GM19455 (cell line): ENCODE measurements around the gene DNER.

ENCODE experiments used
- ATAC-seq: cut with Tn5 transposase; IDR thresholded peaks from one replicate; pipeline ENCODE4 v1.9.1; 2021; ENCODE audit not compliant: unreplicated experiment

The DNER gene

GRCh38 chr2:229445501-229446211, 268.7 kb downstream of the DNER start:
- ATAC-seq: no peak

DNA sequence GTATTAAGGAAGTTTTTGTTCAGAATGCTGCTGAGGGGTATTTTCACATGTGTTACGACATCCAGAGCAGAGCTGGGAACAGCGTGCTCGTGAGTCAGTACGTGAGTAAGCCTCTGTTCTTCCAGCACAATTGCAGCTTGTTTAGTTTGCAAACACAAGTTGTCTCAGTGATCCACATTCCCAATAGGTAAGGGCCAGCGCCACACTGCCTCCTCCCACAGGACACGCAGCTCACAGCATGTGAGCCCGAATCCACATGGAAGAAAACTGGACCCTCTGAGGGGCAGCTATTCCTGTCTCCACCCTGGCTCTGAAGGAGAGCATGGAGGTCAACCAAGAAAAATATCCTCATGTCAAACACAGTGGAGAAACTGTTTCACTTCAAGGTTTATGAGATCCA, 269.3 kb downstream of the DNER start:
- ATAC-seq: no peak

DNA sequence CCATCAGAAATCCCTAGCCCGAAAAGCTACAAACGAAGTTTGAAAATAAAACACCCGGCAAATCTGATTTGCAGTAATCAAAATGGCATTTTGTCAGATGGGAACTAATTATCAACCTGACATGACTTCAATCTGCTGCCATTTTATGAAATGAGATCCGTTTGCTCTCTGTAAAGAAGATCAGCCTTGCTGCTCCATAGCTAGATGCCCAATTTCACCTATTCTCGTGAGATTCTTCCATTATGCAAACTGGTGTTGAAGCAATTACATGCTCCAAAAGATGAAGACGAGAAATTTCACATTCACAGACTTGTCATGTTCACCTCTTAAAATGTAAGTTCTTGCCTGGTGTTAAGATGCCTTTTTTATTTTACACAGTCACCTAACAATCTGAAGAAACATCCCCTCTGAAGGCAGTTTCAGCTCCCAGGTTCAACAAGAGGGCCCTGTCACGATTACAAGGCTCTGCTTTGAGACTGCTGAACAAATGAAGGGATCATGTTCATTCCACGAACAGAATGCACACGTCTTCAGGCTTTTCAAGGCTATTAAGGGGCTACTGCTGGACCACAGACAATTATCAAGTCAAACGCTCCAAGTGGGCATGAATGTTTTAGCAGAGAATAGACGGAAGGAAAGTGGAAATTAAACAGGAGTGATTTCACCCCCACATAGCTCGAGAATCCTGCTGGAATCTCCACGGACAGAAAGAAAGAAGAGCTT, 270.6 kb downstream of the DNER start:
- ATAC-seq: no peak

GRCh38 chr2:229443141-229443540, 271.2 kb downstream of the DNER start:
- ATAC-seq: no peak

DNA sequence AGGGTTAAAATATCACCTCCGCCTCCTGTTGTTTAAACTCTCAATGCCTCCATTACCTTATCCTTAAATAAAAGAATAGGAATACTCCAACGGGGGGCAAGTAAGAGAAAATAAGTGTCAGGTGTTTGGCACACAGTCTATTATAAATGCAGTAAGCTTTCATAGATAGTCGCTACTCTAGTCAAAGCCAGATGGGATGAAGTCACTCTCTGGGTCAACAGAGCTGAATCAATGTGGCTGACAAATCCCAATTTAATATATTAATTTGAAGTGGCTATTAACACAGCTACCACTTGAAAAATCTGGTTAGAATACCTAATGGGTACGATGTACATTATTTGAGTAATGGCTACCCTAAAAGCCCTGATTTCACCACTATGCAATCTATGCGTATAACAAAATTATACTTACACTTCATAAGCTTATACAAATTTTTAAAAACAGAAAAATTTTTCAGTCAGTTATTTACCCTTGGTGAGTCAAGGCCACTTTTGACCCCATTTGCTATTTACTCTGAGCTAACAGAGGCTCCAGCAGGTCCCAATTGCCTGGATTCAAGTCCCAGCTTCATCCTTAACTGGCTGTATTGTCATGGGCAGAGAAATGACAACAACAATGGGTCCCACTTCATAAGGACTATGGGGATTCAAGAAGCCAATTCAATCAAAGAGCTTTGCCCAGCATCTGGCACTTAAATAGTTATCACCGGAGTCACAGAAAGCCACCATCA, 275.8 kb downstream of the DNER start:
- ATAC-seq: no peak

DNA sequence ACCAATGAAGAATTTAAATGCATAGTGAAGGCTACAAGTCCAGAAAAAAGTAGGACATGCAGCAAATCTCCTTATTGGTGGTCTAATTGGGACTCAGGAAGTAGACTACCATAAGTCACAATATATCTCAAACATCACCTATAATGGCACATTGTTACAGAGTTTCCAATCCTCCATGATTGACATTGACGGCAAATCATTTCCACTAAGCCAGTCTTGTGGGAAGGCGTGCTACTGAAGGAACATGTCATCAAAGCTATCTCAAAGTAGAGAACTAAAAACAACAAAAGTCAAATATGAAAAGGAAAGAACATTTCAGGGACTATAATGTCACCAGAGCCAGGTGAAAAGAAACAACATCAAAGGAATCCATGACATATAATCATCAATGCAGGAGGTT, 276.9 kb downstream of the DNER start:
- no peak for ATAC-seq

DNA sequence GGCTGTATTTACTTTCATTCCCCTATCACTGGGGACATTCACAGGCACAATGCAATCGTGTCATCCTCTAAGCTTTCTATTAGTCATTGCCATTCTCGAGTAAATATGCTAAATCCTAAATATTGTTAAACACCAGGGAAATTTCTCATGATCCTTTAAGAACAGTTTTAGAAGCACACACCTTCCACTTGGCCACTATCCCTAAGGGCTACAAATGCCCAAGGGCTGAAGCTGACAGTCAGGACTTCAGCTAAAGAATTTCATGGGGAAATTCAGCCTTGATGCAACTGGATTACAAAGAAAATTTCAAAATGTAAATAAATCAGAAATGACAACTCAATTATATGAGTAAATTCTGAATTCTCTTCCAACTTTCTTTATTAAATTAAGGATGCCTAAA, 280.2 kb downstream of the DNER start:
- ATAC-seq: no peak

DNA sequence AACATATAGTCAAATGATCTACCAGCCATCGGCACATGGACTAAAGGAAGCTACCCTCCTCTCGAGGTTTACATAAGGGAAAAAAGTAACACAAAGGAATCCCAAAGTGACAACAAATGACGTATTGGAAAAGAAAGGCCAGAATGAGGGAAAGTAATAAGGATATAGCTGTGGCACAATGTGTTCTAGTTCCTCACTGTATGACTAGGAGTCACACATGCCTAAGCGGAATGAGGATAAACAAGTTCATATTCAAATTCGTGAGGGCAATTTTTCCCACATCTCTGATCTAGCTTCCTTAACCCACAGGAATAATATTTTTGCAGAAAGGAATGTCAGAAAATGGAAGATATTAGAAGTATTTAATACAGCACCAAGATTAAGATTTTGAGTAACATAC, 281.0 kb downstream of the DNER start:
- ATAC-seq: no peak

GRCh38 chr2:229431327-229431954, 282.9 kb downstream of the DNER start:
- ATAC-seq: no peak

- no peak for ATAC-seq
These were observed 284.8 kb downstream of the DNER start for GRCh38 chr2:229429589-229429988.

DNA sequence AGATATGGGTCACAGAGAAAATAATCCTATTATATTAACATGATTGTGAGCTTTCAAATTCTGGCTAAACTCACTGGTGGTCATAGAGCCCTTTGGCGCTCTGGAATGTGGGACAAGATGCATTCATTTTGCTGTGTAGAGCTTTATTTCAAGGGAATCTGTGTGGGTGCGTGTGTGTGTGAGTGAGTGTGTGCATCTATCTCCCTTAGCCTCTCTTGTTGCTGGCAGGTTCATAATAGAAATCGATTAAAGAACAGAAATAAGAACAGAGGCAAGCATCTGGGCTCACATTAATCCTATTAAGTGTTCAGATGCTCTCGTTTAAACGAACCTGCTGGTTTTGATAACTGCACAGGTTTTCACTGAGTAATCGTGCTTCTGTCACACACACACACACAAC, 287.9 kb downstream of the DNER start:
- no peak for ATAC-seq

DNA sequence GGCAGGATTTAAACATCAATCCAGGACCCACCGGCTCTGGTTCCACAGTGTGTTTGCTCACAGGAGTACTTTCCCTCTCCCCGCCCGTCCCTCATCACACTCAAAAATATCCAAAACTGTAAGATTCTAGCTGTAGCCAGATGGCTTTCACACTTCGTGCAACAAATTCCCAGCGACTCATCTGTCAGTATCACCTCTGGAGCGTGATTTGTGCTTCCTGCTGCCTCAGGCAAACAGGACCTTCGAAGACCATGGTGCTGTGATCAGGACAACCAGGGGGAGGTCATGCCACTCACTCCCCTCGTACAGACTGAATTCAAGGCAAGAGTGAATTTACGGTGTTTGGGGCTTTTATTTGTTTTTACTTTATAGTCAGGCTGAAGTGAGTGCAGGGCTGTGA, 288.8 kb downstream of the DNER start:
- ATAC-seq: no peak

- no peak for ATAC-seq
These were observed 292.3 kb downstream of the DNER start for GRCh38 chr2:229422063-229422462.

DNA sequence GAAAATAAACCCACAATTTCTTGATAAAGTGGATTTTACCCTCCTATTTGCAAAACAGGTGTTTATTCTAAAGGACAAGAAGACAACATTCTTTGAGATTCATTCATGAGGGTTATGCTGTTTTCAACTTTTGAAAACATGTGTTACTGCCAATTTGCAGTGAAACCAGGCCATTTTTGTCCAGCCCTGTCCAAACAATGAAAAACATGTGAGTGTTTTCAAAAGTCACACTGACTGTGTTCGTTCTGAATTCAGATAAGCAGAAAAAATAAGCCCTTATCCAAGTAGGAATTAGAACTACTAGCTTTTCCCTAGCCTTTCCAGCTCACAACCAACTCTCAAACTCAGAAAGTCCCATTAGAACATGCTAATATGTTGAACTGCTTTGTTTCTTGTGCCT, 295.2 kb downstream of the DNER start:
- ATAC-seq: no peak

- ATAC-seq: no peak
These were observed 296.4 kb downstream of the DNER start for GRCh38 chr2:229417916-229418315.

DNA sequence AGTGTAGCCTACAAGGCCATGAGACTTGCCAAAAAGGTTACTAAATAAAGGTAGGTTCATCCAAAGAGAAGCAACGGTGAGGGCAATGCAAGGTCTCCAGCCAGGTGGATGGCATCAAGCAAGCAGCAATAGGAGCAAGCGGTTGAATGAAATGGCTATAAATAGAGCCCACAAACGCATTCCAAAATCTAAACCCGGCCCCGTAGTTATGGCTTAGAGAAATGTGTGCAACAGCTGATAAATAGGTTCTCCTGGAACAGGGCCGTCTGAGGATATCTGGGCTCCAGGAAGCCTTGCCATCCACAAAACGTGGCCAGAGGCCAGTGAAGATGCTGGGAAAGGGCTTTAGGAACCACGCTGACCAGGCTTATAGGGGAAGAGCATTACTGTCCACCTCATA, 297.2 kb downstream of the DNER start:
- no peak for ATAC-seq

DNA sequence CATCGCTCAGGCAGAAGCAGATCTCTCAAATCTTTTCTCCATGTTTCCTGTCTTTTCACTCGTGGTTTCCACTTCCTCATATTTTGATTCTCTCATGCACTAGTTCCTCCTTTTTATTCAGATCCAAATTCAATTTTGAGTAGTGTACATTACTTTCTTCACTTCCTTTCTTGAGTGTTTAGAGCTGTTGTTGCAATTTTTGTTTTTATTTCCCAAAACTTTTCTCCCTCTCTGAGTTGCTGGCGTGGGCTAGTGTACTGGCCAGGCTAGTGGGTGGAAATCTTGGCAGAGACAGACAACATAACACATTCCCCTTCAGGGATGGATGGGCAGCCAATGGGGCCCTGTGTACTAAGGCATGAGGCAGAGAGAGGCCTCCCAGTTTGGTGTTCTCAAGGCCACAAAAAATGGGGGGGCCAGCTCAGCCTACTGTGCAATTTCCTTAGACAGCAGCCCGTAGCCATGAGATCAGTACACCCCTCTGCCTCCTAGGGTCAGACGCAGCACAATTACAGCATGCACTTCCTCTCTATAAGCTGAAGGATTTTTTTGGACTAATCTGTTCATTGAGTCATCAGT, 298.1 kb downstream of the DNER start:
- no peak for ATAC-seq

- no peak for ATAC-seq
These were observed 299.7 kb downstream of the DNER start for GRCh38 chr2:229414631-229415030.

DNA sequence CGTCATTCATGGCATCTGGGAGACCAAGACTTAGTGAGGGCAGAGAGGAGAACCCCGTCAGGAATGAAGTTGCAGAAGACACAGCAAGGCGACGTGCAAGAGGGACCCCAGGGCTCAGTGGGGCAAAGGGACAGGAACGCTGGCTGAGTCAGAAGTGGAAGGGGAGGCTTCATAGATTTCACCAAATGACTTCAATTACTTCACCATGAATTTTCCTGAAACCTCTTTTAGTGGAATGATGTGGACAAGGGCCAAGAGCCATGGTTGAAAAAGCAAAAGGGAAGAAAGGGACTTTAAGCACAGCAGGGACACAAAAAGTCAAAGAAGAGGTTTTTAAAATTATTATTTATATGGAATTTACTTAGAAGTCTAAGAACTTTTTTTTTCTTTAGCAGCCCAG, 301.7 kb downstream of the DNER start:
- no peak for ATAC-seq

- no peak for ATAC-seq
These were observed 303.4 kb downstream of the DNER start for GRCh38 chr2:229410946-229411345.

GRCh38 chr2:229410264-229410663, 304.1 kb downstream of the DNER start:
- no peak for ATAC-seq
